GM21825 (cell line): Measurements from ENCODE around the gene SELENBP1.
A peak's percentile ranks its signal among the peaks of the same experiment; 100 is the strongest.
"Not testable (repeated sequence)": the region's sequence is repeated elsewhere in the genome, so short reads cannot be mapped to it uniquely, and the experiment has no call there.

Source experiments
- ATAC-seq: cut with Tn5 transposase; IDR thresholded peaks from one replicate; pipeline ENCODE4 v1.9.1; 2021; ENCODE audit warnings: mild to moderate bottlenecking, moderate library complexity; ENCODE audit not compliant: unreplicated experiment

Gene SELENBP1

DNA sequence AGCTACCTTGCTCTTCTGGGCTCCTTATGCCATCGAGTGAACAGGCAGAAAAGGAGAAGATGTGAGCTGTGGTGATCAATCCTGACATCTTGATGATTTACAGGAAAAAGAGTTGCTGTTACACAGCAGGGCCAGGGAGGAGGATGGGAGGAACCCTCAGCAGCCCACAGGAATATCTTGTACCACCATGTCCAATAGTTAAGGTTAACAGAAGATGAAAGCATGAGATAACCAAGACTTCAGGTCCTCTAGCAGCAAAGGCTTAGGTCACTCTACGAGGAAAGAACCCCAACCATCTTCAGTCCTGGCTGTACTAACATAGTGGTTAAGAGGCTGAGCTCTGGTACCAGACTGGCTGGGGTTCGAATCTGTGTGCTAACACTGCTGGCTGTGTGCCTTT, 12.1 kb upstream of the SELENBP1 start:
- no peak for ATAC-seq

DNA sequence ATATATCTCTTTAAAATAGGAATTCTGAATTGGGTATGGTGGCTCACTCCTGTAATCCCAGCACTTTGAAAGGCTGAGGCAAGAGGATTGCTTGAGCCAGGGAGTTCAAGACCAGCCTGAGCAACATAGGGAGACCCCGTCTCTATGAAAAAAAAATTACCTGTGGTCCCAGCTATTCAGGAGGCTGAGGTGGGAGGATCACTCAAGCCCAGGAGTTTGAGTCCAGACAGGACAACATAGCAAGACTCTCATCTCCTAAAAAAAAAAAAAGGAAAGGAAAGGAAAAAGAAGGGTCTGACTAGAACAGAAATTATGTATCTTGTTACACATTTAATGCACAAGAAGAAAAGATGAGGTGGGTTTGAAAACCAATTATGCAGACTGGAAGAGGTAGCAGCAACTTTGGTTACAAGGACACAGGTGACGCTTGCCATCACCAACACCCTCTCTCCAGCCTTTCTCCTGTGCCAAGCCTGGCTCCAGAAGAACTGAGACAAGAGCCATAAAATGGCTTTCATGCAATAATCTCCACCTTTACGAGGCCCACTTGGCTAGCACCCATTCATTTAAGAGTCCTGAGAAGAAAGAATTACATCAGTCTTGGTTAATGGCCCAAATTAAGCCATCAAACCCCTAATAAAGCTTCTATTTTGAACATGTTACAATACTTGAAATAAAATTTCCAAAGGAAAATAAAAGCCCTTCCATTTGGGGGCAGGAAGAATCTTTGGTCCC, 4.8 kb upstream of the SELENBP1 start:
- no peak for ATAC-seq

DNA sequence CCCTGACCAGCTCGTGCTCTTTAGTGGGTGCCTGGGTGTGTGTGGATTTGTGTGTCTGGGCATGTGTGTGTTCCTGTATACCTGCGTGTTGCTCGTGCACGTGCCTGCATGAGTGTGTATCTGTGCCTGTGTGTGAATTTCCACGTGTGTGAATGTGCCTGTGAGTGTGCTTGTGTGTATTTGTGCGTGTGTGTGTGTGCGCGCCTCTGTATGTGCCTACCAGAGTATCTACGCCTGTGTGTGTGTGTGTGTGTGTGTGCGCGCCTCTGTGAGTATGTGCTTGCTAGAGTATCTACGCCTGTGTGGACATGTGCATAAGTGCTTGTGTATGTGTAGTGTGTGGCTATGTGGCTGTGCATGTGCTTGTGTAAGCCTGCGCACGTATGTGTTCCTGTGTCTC, 691 bp upstream of the SELENBP1 start:
- ATAC-seq: no peak

DNA sequence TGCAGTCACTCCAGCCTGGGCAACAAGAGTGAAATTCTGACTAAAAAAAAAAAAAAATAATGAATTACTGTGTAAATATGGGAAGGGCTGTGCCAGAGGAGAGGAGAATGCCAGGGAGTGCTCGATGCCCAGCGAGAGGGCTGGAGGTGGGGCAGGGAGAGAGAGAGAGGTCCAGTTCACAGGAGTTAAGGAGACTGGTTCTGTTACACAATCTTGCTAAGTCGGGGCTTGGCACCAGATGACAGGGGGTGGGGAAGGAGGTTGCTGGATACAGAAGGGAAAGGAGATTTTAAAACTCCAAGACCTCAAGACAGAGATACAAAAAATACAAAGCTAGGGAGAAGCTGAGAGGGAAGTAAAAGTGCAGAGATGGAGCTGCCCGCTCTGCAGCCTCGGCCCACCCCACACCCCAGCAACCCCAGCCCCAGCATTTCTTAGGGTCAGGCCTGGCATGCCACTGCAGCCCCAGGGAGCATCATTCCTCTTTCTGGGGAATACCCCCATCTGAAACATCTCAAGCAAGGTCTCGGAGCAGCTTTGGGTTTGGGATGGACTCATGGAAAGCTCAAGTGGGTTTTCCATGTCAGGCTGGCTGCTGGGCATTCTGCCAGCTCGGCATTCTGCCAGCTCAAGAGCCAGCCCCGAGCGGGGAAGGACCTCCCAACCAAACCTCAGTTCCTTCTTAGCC, 991 bp downstream of the SELENBP1 start:
- no peak for ATAC-seq

DNA sequence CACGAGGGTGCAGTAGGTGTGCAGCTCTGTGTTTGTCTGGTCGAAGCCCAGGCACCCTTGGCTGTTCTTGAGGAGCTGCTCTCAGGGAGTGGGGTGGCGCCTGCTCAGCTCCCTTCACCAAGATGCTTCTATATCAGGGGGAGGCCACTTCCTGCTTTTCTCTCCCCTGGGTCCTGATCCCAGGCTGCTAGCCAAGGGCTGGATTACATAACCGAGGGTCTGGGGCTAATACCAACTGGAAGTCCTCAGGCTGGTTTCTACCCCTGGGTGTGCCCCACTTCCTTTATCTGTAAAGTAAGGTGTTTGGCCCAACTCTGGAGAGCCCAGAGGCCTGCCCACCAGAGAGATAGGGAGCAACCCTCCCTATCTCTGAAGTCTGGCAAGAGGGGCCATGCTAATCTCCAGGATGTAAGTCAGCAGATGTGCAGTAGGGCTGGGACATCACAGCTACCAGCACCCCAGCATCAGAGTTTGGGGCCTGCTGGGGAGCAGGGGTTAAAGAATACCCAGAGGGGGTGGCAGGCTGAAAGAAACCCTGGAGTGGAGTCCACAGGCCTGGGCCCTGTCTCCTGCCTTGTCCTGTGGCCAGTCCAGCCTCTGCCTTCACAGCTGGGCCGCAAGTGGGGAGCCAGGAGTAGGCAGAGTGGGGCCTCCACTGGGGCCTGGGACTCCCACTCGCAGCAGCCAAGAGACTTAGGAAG, 2.1 kb downstream of the SELENBP1 start:
- ATAC-seq: no peak

DNA sequence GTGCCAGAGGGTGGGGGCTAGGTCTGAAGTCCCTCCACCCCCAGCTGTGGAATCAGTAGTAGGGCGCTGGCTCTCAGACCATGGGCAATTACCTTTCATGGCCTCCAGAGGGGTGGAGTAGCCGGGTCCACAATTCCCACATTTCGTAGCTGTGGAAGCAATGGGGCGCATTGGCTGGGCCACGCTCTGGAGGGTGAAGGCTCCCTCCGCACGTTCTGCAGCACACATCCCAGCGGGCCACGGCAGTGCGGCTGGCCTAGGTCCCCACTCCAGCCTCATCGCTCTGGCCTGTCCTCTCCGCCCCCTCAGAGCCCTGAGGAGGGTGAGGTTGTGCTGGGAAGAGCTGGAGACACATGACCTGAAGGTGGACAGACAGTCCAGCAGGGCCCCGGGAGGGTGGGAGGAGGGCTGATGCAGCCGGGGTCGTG, 2.9 kb downstream of the SELENBP1 start:
- ATAC-seq: no peak

DNA sequence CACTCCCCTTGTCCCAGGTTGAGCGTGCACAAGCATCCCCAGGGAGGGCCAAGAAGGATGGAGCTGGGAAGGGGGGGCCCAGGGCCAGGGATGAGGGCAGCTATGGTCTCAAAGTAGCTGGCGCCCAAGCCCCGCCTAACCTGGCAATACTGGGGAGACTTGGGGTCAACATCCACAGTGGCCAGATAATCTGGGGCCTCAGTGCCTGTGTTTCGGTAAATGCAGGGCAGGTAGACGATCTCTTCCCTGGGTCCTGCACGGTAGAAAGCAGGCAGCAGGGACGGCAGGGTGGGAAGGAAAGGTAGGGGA, 3.2 kb downstream of the SELENBP1 start:
- ATAC-seq: no peak

DNA sequence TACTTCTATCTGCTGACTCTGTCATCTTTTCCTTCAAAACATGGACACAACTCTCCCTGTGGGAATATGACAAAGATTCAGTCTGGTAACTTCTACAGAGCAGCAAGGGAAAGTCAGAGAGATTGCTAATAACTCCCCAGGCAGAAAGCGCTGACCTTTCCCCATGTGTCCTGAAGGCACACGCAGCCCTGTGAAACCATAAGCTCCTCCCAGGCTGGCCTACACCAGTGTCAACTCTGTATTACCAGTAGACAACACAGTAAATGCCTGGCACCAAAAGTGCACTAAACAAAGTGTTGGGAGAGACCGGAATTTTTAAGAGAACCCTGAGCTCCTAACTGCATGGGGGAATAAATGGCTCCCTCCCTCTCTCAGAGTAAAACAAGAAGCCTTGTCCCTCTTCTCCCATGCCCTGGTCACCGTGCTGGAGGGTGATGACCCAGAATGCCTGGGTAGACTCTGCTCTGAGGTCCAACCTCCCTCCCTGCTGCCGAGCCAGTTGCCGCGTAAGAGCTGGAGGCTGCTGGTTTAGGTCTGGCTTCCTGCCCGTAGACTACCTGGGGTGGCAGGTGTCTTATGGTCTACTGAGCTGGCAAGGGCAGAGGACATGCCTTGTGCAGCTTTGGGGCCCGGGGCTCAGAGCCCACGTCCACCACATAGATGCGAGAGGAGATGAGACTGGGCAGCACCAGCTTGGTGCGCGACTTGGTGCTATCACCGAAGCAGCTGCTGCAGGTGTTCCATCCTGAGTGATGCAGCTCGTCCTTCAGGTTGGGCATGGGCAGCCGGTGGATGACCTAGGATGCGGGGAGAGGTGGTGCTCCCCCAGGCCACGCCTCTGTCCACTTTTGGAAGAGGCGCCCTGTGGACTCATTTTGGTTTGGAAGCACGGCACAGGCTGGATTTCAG, 3.9 kb downstream of the SELENBP1 start:
- ATAC-seq: no peak

DNA sequence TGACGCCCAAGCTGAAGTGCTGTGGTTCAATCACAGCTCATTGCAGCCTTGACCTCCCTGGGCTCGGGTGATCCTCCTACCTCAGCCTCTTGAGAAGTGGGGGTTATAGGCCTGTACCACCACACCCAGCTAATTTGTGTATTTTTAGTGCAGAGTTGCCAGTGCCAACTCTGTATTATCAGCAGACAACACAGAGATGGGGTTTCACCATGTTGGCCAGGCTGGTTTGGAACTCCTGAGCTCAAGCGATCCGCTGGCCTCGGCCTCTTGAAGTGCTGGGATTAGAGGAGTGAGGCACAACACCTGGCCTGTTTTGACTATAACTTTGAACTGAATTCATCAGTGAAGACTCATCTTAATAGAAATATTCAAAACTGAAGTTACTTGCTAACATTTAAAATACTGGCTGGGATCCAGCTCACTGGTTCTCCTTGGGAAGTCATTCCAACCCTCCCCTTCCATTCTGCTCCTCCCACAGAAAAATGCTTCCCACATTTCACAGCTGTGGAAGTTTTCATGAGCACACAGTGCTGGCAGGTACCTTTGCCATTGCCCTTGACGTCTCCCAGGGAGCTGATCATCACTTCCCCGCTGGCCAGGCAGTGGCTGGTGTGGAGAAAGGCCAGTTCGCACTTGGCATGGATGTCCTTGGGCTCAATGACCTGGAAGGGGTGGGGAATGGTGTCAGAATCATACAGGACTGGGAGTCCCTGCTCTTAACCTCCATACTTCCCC, 4.7 kb downstream of the SELENBP1 start:
- no peak for ATAC-seq

DNA sequence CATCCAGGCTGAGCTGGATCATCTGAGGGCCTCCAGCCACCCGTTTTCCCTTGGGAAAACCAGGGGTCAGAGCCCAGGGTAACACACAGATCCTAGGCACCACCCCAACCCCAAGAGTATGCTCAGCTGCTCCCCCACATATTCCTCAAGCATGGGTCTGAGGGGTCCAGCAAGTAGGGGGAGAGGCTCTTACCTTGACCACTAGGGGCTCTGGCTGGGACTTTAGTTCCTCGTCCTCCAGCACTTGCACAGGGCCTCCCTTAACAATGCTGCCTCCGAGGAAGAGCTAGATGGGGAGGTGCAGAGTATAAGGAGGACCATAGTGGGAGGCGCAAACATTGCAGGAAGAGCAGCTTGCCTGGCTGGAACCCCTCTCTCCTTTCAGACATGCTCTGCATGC, 7.5 kb downstream of the SELENBP1 start:
- ATAC-seq: no peak

DNA sequence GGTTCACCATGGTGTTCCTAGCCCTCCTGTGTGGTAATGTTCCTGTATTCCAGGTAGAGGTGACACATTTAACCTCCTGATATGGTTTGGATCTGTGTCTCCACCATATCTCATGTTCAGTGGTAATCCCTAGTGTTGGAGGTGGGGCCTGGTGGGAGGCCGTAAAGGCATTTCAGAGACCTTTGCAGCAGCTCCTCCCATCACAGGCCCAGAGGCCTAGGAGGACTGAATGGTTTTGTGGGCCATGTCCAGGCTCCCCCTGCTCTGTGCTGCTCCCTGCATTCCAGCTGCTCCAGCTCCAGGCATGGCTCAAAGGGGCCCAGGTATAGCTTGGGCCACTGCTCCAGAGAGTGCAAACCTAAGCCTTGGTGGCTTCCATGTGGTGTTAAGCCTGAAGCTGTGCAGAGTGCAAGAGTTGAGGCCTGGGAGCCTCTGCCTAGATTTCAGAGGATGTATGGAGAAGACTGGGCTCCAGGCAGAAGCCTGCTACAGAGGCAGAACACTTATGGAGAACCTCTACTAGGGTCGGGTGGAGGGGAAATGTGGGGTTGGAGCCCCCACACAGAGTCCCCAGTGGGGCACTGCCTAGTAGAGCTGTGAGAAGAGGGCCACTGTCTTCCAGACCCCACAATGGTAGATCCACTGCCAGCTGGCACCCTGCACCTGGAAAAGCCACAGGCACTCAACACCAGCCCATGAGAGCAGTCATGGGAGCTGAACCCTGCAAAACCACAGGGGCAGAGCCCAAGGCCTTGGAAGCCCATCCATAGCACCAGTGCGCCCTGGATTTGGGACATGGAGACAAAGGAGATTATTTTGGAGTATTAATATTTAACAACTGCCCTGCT, 10.0 kb downstream of the SELENBP1 start:
- no peak for ATAC-seq

DNA sequence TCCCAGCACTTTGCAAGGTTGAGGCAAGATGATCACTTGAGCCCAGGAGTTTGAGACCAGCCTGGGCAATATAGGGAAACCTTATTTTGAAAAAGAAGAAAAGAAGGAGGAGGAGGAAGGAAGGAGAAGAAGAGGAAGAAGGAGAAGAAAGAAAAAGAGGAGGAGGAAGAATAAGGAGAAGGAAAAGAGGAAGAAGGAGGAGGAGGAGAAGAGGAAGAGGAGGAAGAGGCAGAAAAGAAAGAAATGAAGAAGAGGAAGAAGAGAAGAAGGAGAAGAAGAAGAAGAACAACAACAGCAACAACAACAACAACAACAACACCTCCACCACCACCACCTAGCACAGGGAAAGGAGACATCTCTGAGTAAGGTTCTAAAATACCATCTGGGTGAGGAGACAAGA, 10.6 kb downstream of the SELENBP1 start:
- no peak for ATAC-seq

DNA sequence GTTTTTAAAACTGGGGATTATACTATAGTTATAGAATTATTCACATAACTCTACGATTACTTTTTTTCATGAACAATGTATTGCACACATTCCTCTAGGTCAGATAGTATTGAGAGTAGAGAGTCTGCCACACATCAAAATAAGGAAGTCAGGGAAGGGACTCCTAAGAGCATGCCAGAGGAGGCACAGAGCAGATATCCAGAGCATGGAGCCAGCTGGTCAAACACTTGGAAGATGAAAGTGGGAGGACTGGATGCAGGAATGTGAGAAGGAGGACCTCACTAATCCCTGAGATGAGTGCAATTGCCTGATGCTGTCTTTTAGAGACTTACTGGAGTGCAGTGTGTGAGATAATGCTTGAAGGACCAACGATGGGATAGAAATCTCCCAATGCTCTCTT, 15.8 kb downstream of the SELENBP1 start:
- no peak for ATAC-seq

DNA sequence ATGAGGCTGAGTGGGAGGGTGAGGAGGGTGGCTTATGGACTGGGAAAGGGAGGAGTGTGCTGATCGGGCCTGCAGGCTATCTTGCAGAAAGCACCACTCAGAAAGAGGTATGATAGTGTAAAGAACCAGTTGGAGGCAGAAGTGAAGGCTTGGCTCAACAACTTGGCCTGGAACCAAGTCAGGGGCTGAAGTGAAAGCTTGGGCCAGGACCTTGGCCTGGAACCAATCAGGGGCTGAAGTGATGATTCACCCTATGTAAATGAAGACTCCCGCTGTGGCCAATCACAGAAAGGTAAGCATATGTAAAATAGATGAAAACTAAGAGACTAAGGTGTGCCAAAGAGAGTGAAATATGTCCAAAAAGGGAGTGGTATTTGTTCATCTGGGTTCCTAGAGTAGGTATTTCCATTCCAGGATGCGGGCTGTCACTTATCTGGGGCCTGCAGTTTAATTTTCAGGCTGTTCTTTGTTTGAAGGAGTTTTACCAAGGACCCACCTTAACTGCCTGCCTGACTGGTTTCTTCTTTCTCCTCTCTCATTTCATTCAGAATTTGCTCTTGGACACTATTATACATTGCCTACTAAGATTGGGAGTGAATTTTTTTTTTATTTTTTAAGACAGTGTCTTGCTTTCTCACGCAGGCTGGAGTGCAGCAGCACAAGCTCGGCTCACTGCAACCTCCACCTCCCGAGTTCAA, 20.3 kb downstream of the SELENBP1 start:
- no peak for ATAC-seq

DNA sequence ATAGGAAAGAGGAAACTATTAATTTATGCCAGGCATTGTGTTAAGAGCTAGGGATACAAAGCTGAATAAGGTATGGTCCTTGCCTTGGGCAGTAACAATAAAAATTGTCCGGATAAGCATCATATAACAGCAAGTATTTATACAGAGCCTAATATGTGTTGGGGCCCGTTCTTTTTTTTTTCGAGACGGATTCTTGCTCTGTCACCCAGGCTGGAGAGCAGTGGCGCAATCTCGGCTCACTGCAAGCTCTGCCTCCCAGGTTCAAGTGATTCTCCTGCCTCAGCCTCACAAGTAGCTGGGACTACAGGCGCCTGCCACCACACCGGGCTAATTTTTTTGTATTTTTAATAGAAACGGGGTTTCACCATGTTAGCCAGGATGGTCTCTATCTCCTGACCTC, 22.2 kb downstream of the SELENBP1 start:
- ATAC-seq: not testable (repeated sequence)

DNA sequence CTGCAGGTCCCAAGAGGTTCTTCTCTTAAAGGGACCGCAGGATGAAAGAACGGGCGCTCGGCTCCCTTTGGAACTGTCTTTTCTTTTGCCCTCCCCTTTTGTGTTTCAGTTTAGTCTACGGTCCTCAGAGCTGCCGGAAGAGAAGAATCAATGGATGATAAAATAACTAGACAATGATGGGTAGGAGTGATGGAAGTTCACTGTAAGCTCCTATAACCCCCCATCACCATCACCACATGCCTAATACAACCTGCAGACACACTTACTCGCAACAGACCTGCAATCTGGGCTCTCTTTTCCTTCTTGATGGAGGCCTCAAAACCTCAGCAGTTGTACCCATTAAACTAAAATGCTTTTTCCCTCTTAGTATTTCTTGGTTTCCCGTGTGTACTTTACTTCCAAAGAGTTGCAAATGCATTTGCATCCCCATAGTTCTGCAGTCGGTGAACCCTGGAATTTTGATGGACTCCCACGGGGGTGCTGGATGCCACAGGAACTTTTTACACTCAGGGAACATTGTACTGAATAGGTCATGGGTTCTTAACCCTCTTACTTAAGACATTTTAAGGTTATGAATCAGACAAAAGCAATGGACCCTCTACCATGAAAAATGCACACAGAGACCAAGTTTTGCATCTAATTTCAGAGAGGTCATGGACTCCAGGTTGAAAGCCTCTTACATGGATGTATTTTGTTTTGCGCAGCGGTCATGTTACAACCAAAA, 24.8 kb downstream of the SELENBP1 start:
- peak; percentile 14 for ATAC-seq

DNA sequence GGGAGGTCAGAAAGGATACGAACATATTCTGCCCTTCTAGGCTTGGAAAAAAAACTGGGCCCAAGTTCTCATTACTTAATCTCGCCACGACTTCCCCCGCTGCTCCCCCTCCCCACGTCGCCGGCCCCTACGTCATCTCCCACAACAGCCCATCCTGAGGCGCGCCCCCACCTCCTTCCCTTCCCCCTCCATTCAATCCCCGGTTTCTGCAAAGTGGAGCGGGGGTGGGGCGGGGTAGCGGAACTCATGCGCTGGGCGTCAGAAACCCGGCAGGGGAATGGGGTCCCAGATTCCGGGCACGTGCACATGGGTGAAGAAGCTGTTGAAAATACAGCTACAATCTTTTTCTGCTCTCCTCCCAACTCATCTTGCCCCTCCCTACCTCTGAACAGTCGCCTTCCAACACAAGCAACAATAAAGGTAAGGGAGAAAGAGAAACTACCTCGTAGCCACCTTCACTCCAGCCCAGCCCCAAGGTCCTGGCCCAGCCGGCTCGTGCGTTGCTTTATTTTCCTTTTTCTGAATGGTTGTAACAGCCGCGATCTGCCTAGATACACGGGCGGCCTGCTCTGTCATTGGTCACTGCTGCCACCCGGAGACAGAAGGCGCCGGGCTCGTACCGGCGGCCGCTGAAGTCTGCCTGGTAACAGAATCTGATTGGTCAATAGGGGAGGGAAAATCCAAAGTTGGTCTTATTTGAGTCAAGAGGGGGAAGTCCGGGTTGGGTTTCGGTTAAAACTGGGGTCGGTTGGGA, 25.6 kb downstream of the SELENBP1 start, which contains the start of gene RFX5:
RFX5 (minus strand) TSS at position 484 of the 754 bp plus-strand sequence. CDS start 932 bp downstream, outside the sequence.
- peak; percentile 91 for ATAC-seq
